Stimulated activated naive CD8-positive, alpha-beta T cell treated with anti-CD3 and anti-CD28 coated beads, Interleukin-15, Interleukin-2, amounts not matched to agents 100 U/mL and 50 U/mL, for 24 hours (primary cell): ENCODE data around the gene SMIM36.
A peak's percentile ranks its signal among the peaks of the same experiment; 100 is the strongest.
"Not testable (repeated sequence)": the region's sequence is repeated elsewhere in the genome, so short reads cannot be mapped to it uniquely, and the experiment has no call there.

ENCODE experiments used
- ATAC-seq: fragments of 150-1000 bp; cut with Tn5 transposase; one replicate; pipeline ENCODE4 v1.10.0; 2021
- DNase-seq: peaks from one replicate; pipeline ENCODE4 v3.0.0; 2021

Gene SMIM36

GRCh38 chr17:55510986-55511721 lies at the start of gene SMIM36:
TSS of gene SMIM36 (minus strand) at chr17:55511452.
- ATAC-seq: no peak
- DNase-seq: no peak

DNA sequence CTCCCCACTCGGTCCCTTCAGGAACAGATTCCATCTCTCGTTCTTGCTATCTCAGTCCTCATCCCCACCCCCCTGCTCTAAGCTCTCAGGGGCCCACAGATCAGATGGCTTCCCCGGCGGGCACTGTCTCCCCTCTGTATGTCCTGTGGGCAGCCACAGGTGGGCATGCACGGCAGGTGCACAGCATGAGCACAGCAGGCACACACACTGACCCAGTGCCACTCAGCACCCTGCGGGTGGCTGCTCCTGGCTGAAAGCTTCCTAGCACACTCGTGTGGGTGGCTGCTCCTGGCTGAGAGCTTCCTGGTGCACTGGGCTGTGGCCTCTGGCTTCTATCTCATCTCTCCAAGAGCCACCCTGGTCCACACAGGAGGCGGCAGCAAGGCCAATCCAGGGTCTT lies 44.5 kb upstream of the SMIM36 start:
- no peak for ATAC-seq
- DNase-seq: no peak

GRCh38 chr17:55549140-55549539 lies 37.9 kb upstream of the SMIM36 start:
- ATAC-seq: no peak
- no peak for DNase-seq

- no peak for ATAC-seq
Observed at GRCh38 chr17:55546991-55547664, 35.9 kb upstream of the SMIM36 start.

DNA sequence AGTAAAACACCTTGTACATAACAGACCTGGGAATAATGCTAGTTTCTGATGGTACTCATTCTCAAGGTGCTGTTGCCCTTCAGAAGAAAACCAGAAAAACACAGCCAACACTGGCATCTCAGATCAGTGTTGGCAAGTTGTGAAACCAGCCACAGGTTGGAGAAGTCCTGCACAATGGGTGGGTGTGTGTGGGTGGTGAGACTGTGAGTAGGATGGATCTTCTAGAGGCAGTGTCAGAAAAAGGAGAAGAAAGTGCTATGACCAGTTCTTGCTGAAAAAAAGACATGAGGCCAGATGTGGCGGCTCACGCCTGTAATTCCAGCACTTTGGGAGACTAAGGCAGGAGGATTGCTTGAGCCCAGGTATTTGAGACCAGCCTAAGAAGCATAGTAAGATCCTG lies 35.2 kb upstream of the SMIM36 start:
- no peak for DNase-seq
- ATAC-seq: no peak

More at GRCh38 chr17:55546991-55547664, 35.9 kb upstream of the SMIM36 start:
- DNase-seq: no peak

- DNase-seq (no peak), ATAC-seq (no peak)
Observed at GRCh38 chr17:55545806-55546205, 34.6 kb upstream of the SMIM36 start.

GRCh38 chr17:55543709-55544108 lies 32.5 kb upstream of the SMIM36 start:
- DNase-seq (no peak), ATAC-seq (no peak)

- DNase-seq (no peak), ATAC-seq (no peak)
Observed at GRCh38 chr17:55540414-55541091, 29.3 kb upstream of the SMIM36 start.

- no peak for DNase-seq
- no peak for ATAC-seq
Observed at GRCh38 chr17:55536205-55536604, 25.0 kb upstream of the SMIM36 start.

DNA sequence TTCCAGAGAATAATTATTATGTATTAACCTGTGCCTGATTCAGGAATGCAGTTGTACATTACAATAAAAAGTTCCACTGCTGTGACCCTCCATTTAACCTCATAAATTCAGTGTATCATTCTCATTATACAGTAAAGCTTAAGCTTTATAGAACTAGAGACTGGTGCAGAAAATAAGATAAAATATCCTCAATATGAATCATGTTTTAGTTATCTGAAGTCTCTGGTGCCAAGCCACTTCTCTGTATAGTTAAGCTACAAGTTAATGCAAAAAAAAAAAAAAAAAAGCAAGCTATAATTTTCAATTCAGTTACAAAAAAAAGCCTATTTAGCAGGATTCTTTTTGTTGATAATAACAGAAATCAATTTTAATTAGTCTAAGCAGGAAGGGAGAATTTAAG lies 22.4 kb upstream of the SMIM36 start:
- DNase-seq: no peak
- no peak for ATAC-seq

GRCh38 chr17:55532670-55533069 lies 21.4 kb upstream of the SMIM36 start:
- ATAC-seq (no peak), DNase-seq (no peak)

DNA sequence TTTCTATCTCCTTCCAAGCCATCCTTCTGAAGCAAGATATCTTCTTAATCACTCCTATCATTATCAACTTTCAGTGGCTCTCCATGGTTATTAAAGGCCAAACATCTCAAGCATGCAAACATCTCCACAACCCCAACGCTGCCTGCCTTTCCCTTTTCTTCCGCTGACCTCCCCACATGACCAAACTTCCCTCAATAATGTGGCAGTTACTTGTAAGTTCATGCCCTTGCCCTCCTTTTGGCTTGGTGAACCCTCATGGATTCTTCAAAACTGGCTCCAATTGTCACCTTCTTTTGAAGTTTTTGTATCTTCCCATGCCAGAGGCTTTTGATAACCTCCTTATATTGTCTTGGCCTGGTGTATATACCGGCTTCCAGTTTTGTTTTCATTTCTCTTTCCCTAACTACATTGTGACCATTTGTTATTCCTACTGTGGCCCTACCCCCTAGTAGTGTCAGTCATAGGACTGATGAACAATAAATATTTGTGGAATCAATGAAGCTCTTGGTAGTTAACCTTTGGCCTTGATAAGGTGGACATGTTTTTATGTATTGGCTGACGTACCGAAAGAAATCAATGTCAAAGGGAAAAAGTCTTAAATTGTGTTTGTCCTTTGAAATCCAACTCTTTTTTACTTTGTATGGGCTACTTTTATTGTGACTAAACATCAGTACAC lies 19.9 kb upstream of the SMIM36 start:
- DNase-seq: no peak

GRCh38 chr17:55530064-55530463 lies 18.8 kb upstream of the SMIM36 start:
- no peak for ATAC-seq
- no peak for DNase-seq

More for the DNA sequence above, 19.9 kb upstream of the SMIM36 start:
- no peak for ATAC-seq

DNA sequence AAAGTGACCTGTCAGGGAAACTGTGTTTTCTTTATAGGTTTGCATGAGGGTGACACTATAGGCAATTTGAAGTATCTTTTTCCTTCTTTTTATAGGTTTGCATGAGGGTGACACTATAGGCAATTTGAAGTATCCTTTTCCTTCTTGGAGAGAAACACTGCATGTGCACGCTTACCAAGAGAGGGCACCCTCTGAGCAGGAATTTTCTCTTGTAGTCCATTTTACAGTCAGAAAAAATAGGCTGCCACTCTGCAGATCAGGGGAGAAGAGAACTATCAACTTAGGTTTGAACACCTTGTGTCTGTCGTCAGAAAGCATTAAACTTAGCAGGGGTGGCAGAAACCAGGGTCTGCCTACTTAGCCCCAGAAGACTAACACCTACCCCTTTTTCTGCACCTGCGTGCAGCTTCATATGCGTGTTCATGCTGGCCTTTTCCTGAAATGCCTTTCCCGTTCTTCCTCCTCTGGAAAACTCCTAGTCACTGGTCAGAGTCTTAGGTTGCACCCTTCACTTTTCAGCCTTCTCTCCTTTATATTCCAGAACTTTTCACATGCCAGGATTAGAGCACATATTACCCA lies 16.4 kb upstream of the SMIM36 start:
- DNase-seq: peak; percentile 7
- ATAC-seq: no peak

DNA sequence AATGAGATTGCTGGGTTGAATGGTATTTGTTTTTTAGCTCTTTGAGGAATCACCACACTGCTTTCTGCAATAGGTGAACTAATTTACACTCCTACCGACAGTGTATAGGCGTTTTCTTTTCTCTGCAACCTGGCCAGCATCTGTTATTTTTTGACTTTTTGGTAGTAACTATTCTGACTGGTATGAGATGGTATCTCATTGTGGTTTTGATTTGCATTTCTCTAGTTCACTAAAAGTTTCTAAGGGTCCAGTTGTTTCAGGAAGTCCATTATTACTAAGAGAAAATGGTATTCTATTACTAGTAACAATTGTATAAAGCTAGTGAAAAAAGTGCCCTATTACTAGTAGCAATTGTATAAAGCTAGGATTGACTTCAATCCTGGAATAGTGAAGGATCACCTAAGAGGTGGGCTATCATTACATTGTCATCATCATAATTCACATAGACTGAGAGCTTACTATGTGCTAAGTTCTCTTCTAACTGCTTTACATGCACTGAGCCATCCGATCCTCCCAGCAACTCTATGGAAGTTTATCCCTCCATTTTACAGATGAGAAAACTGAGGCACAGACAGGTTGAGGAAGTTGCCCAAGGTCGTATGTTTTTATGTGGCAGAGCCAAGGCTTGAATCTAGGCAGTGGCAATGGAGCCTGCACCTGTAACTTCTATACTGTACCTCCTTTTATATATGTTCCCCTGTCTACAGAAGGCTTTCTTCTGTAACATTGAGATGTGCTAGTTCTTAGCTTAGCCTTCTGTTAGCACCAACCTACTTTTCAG lies 13.4 kb upstream of the SMIM36 start:
- ATAC-seq (peak; percentile 14), DNase-seq (no peak)

DNA sequence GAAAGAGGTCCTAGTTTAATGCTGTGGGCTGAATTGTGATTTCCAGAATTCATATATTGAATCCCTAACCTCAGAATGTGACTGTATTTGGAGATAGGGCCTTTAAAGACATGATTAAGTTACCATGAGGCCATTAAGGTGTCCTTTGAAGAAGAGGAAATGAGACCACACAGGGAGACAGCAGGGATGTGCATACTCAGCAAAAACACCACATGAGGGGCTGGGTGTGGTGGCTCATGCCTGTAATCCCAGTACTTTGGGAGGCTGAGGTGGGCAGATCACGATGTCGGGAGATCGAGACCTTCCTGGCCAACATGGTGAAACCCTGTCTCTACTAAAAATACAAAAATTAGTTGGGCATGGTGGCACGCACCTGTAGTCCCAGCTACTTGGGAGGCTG lies 11.8 kb upstream of the SMIM36 start:
- not testable (repeated sequence) for DNase-seq, ATAC-seq

GRCh38 chr17:55521186-55521585 lies 9.9 kb upstream of the SMIM36 start:
- no peak for DNase-seq

DNA sequence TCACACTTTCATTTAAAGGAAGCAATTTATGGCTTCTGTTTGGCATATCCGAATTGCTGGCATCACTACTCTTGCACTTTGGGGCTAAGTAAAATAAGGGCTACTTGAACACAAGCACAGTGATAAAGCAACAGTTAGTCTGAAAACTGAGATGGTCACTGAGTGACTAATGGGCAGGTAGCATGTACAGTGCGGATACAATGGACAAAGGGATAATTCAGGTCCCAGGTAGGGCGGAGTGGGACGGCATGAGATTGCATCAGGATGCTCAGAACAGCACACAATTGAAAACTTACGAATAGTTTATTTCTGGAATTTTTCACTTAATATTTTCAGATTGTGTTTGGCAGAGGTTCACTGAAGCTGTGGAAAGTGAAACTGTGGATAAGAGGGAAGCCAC lies 9.2 kb upstream of the SMIM36 start:
- ATAC-seq (no peak), DNase-seq (no peak)

More at GRCh38 chr17:55521186-55521585, 9.9 kb upstream of the SMIM36 start:
- no peak for ATAC-seq

DNA sequence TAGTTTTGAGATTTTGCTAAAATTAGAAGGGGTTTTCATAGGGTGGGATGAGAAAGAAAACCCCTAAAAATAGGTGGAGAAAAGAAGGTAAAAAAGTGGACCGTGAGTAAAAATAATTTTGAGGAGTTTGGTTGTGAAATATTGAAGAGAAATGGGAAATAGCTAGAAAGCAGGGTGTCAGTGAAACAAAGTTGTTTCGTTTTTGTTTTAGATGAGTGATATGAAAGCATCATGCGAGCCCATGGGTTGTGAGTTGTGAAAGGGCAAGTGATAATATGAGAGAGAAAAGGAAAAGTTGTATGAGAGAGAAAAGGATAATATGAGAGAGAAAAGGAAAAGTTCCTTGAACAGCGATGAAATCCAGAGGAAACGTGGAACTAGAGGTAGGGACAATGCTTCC lies 7.3 kb upstream of the SMIM36 start:
- no peak for ATAC-seq
- no peak for DNase-seq

- DNase-seq (peak; percentile 76), ATAC-seq (peak; percentile 43)
Observed at GRCh38 chr17:55513885-55514590, 2.8 kb upstream of the SMIM36 start.

DNA sequence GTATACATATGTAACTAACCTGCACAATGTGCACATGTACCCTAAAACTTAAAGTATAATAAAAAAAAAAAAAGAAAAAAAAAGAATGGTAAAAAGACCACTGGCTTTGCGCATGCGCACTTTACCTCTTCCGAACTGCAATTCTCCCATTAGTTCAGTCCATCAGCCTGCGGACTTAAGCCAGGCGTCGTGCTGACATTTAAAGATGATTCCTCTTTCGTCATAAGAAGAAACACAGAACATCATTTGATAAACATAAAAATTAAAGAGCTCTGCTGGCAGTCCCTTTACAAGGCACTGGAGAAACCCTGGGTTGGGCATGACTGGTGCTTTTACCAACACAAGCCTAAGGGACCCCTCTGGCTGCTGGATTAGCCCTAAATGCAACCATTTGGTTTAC lies 3.6 kb downstream of the SMIM36 start:
- not testable (repeated sequence) for DNase-seq, ATAC-seq
